Measurements from ENCODE around the gene CRACR2B. TPM values are rescaled to one million over a fixed set of nuclear protein-coding genes. Genes with fewer than 3 reads are reported as not detected.

The CRACR2B gene
- total and polyA plus RNA-seq, 2 donors (not counting 1 experiment from before 2014, with no cell fraction given) = 9.7 to 67.7 TPM

DNA sequence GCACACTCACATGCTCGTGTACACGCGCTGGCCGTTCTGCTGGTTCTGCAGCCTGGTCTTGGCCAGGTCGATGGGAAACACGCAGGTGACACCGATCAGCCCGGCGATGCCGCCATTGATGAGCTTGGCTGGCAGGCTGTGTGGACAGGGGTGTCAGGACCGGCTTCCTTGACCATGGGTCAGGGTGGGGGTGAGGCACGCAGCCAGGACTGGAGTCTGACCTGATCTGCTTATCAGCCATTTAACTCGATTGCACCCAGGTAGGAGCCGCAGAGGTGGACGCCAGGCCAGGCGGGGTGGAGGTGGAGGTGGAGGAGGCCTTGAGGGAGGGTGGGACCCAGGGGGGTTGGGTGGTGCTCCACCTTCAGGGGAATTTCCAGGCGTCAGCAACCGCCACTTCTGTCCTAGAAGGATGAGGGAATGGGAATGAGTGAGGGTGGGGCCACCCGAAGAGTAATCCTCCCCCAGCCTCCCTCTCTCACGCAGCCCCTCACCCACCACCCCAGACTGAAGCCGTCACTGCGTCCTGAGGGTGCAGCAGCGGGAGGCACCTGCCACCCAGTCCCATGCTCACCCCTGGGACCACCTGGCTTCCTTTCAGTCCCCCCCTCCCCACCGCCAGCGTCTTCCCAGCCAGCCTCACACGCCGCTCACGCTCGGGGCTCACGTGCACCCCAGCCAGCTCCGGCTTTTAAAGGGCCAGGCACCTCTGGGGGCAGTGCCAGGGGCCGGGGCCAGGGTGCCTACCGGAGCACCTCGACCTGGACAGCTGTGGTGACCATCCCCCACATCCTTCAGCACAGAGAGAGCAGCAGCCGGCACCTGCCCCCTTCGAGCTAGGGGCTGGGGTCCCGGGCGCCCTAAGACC is 32.7 kb upstream of the CRACR2B start:
- CTCF ChIA-PET = interaction anchor here (1.3 to 1.6 kb wide), 2 partner anchors 11 to 24 kb away, joined by 4 read pairs; partner anchors contain the start of gene PNPLA2
- TF ChIP-seq, protein P1, sequence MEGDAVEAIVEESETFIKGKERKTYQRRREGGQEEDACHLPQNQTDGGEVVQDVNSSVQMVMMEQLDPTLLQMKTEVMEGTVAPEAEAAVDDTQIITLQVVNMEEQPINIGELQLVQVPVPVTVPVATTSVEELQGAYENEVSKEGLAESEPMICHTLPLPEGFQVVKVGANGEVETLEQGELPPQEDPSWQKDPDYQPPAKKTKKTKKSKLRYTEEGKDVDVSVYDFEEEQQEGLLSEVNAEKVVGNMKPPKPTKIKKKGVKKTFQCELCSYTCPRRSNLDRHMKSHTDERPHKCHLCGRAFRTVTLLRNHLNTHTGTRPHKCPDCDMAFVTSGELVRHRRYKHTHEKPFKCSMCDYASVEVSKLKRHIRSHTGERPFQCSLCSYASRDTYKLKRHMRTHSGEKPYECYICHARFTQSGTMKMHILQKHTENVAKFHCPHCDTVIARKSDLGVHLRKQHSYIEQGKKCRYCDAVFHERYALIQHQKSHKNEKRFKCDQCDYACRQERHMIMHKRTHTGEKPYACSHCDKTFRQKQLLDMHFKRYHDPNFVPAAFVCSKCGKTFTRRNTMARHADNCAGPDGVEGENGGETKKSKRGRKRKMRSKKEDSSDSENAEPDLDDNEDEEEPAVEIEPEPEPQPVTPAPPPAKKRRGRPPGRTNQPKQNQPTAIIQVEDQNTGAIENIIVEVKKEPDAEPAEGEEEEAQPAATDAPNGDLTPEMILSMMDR (IDR thresholded peaks at IDR 0.05) = no peak
- peak overlapping the region; percentile 99 for H3K4me2 ChIP-seq (replicated peaks; ENCODE audit: low read depth, low read length, poor library complexity, severe bottlenecking)

More for the DNA sequence above, 32.7 kb upstream of the CRACR2B start:
- Histone ChIP-seq H3K79me2 (ENCODE audit: control insufficient read depth, insufficient read depth, low read length) (peaks cover 44% of the 10 kb centered on the region), H3K27me3 (replicated peaks in 1 of 4; ENCODE audit: control extremely low read depth in 1 of 4, control insufficient read depth in 3 of 4, insufficient read depth in 4 of 4, low read length in 3 of 4) (peaks cover 0 to 6% (median 0%) of the 10 kb centered on the region in 4 experiments), H3K4me1 (ENCODE audit: control insufficient read depth in 2 of 2, insufficient read depth in 2 of 2, low read length in 2 of 2) (peaks cover 17 to 35% of the 10 kb centered on the region in 2 donors), H4K20me1 (ENCODE audit: control insufficient read depth, insufficient read depth, low read length, poor library complexity, severe bottlenecking) (peaks cover 64% of the 10 kb centered on the region), H3K27ac (ENCODE audit: low read length in 2 of 2) (no peak overlapping the region), H2AFZ (ENCODE audit: insufficient read depth, low read depth, low read length, poor library complexity, severe bottlenecking) (no peak overlapping the region), H3K9me3 (ENCODE audit: control extremely low read depth in 1 of 3, control insufficient read depth in 2 of 3, insufficient read depth in 1 of 3, low read length in 2 of 3) (peaks cover 0 to 2% (median 0%) of the 10 kb centered on the region in 3 donors), H3K9ac (ENCODE audit: low read length) (peak overlapping the region; percentile 89), H3K36me3 (replicated peaks in 1 of 2; ENCODE audit: control extremely low read depth in 1 of 2, control insufficient read depth in 1 of 2, extremely low read depth in 1 of 2, insufficient read depth in 2 of 2, low read length in 1 of 2) (peaks cover 0 to 11% of the 10 kb centered on the region in 2 experiments), H3K4me3 (ENCODE audit: control extremely low read depth in 1 of 5, extremely low read depth in 1 of 5, insufficient read depth in 1 of 5, low read depth in 2 of 5, low read length in 4 of 5) (peak overlapping the region in 3 of 5 experiments; percentile 91 to 95 (median 94))
- intact Hi-C loops (cut with micrococcal nuclease) = loop anchor here (5.0 to 10.0 kb wide), 4 partner anchors 68 to 588 kb away; partner anchors contain the start of genes BET1L, HRAS, LRRC56 and PTDSS2
- ATAC-seq (ENCODE audit: low read depth) (no peak), DNase-seq (no peak)
- POLR2A ChIA-PET = interaction anchor here (0.6 to 1.5 kb wide), 5 partner anchors 25 to 426 kb away, joined by 3 to 11 read pairs (median 4); partner anchors contain the start of gene CD151
- Mint-ChIP-seq H3K9me3 (ENCODE audit: insufficient read depth) (no peaks in the 10 kb centered on the region), H3K27ac (peak overlapping the region; percentile 59), H3K4me1 (peaks cover 20% of the 10 kb centered on the region), H3K27me3 (no peaks in the 10 kb centered on the region), H3K4me3 (peak overlapping the region; percentile 67)
- WGBS (ENCODE audit: insufficient coverage) = 67% methylated on average over 31 of the region's 38 CpGs
